WTC11 (cell line): ENCODE data around the gene ZSWIM9. TPM values are rescaled to one million over a fixed set of nuclear protein-coding genes. Genes with fewer than 3 reads are reported as not detected.

Experiments
- ATAC-seq: fragments of 200-7000 bp; cut with Tn5 transposase; 2 replicates; pipeline ENCODE4 v1.10.0; 2021; ENCODE audit warnings: mild to moderate bottlenecking, moderate library complexity
- CTCF ChIA-PET: fragments of 300-600 bp; sonication (Branson Sonifier 250); formaldehyde crosslinking; loops from one replicate; lab custom pipeline; 2021; ENCODE audit warnings: antibody characterized with exemption; lab: Charles Lee
- POLR2A ChIA-PET: fragments of 350-600 bp; sonication (Branson Sonifier 250); formaldehyde crosslinking; loops from one replicate; lab custom pipeline; 2021; ENCODE audit warnings: antibody characterized with exemption; lab: Charles Lee
- DNase-seq: peaks from one replicate; pipeline ENCODE4 v3.0.0; 2021; ENCODE audit warnings: low spot score
- H3K27ac Mint-ChIP-seq: 2 replicates; pipeline ENCODE4 v1.8.0; 2021; ENCODE audit warnings: mixed read lengths
- H3K27me3 Mint-ChIP-seq: 2 replicates; pipeline ENCODE4 v1.8.0; 2021; ENCODE audit warnings: low read depth, mild to moderate bottlenecking, moderate library complexity, mixed read lengths
- H3K36me3 Mint-ChIP-seq: 2 replicates; pipeline ENCODE4 v1.8.0; 2021; ENCODE audit warnings: mixed read lengths
- H3K4me1 Mint-ChIP-seq: 2 replicates; pipeline ENCODE4 v1.8.0; 2022; ENCODE audit warnings: mixed read lengths
- H3K4me3 Mint-ChIP-seq: 2 replicates; pipeline ENCODE4 v1.8.0; 2021; ENCODE audit warnings: mild to moderate bottlenecking, moderate library complexity, mixed read lengths
- H3K9me3 Mint-ChIP-seq: 2 replicates; pipeline ENCODE4 v1.8.0; 2021; ENCODE audit warnings: mixed read lengths
- AFF4 ChIP-seq: sonication (generic); formaldehyde crosslinking; IDR thresholded peaks from 2 replicates; pipeline ENCODE4 v1.8.1; 2023; ENCODE audit warnings: mild to moderate bottlenecking, missing genetic modification reagents, borderline replicate concordance
- ARID4B ChIP-seq: sonication (generic); formaldehyde crosslinking; IDR thresholded peaks from 2 replicates; pipeline ENCODE4 v1.8.0; 2023; ENCODE audit warnings: missing genetic modification reagents, mild to moderate bottlenecking, borderline replicate concordance
- ATF6 ChIP-seq: sonication (generic); formaldehyde crosslinking; IDR thresholded peaks from 2 replicates; pipeline ENCODE4 v1.8.1; 2023; ENCODE audit warnings: mild to moderate bottlenecking, missing genetic modification reagents
- EMX1 ChIP-seq: fragments of 250-450 bp; sonication (Bioruptor Pico); IDR thresholded peaks from 2 replicates; pipeline ENCODE4 v1.8.0; 2021; ENCODE audit warnings: mild to moderate bottlenecking
- FOXK1 ChIP-seq: sonication (generic); formaldehyde crosslinking; IDR thresholded peaks from 2 replicates; pipeline ENCODE4 v1.8.0; 2022; ENCODE audit warnings: mild to moderate bottlenecking, moderate library complexity, missing genetic modification reagents
- GTF2I ChIP-seq: fragments of 250-450 bp; sonication (Bioruptor Pico); conservative IDR thresholded peaks from 2 replicates; pipeline ENCODE4 v1.4.0; 2021; ENCODE audit warnings: mild to moderate bottlenecking
- JUN ChIP-seq: sonication (generic); formaldehyde crosslinking; IDR thresholded peaks from 2 replicates; pipeline ENCODE4 v1.8.0; 2023; ENCODE audit warnings: mild to moderate bottlenecking, missing genetic modification reagents
- MLX ChIP-seq: sonication (generic); formaldehyde crosslinking; IDR thresholded peaks from 2 replicates; pipeline ENCODE4 v1.8.1; 2023; ENCODE audit warnings: mild to moderate bottlenecking, missing genetic modification reagents, moderate library complexity
- MXD4 ChIP-seq: fragments of 250-450 bp; sonication (Bioruptor Pico); IDR thresholded peaks from 2 replicates; pipeline ENCODE4 v1.8.0; 2021; ENCODE audit warnings: mild to moderate bottlenecking, moderate library complexity, borderline replicate concordance
- NFE2L1 ChIP-seq: sonication (generic); formaldehyde crosslinking; IDR thresholded peaks from 2 replicates; pipeline ENCODE4 v1.8.1; 2023; ENCODE audit warnings: missing genetic modification reagents
- PRDM15 ChIP-seq: sonication (generic); formaldehyde crosslinking; IDR thresholded peaks from 2 replicates; pipeline ENCODE4 v1.8.0; 2022; ENCODE audit warnings: missing genetic modification reagents
- SOX15 ChIP-seq: fragments of 250-450 bp; sonication (Bioruptor Pico); IDR thresholded peaks from 2 replicates; pipeline ENCODE4 v1.9.0; 2021; ENCODE audit warnings: mild to moderate bottlenecking
- ZNF138 ChIP-seq: sonication (generic); formaldehyde crosslinking; conservative IDR thresholded peaks from 2 replicates; pipeline ENCODE4 v1.8.1; 2022; ENCODE audit warnings: mild to moderate bottlenecking, moderate library complexity, missing genetic modification reagents
- ZNF317 ChIP-seq: sonication (generic); formaldehyde crosslinking; IDR thresholded peaks from 2 replicates; pipeline ENCODE4 v1.8.1; 2023; ENCODE audit warnings: low read depth, mild to moderate bottlenecking, moderate library complexity, missing genetic modification reagents, borderline replicate concordance
- ZNF416 ChIP-seq: fragments of 250-450 bp; sonication (Bioruptor Pico); IDR thresholded peaks from 2 replicates; pipeline ENCODE4 v1.9.0; 2021; ENCODE audit warnings: mild to moderate bottlenecking, inconsistent platforms
- ZSCAN18 ChIP-seq: fragments of 250-450 bp; sonication (Bioruptor Pico); IDR thresholded peaks from 2 replicates; pipeline ENCODE4 v2.1.2; 2022; ENCODE audit warnings: mild to moderate bottlenecking, moderate library complexity
- total RNA-seq: library from RNA; stranded (reverse); gene quantifications from 3 replicates; pipeline ENCODE4 v1.2.3, GENCODE V29; 2021

ZSWIM9 gene
- total RNA-seq, 1 experiment from 2014 or later, result 12.8 TPM

- TF ChIP-seq MLX (CRISPR knock-in tag), result no peak
- no peak for TF ChIP-seq MXD4 (CRISPR knock-in tag)
- TF ChIP-seq ZNF317 (CRISPR knock-in tag), result no peak
- no peak for TF ChIP-seq ZNF138 (CRISPR knock-in tag)
- no peak for TF ChIP-seq ARID4B (CRISPR knock-in tag)
Observed at GRCh38 chr19:48221628-48222027, 51.1 kb downstream of the ZSWIM9 start (continued).

- DNase-seq (no peak), ATAC-seq (no peak)
- ChIA-PET POLR2A (no interaction called here), CTCF (interaction anchor here (1.0 kb wide), 1 partner anchor 59 kb away, joined by 4 read pairs; no protein-coding TSS in a partner anchor)
- Mint-ChIP-seq H3K27ac (no peak overlapping the region), H3K27me3 (no peaks in the 10 kb centered on the region), H3K4me3 (no peak overlapping the region), H3K4me1 (no peaks in the 10 kb centered on the region), H3K9me3 (peaks cover 11% of the 10 kb centered on the region), H3K36me3 (peaks cover 29% of the 10 kb centered on the region)
- TF ChIP-seq ATF6 (CRISPR knock-in tag) (no peak), NFE2L1 (CRISPR knock-in tag) (no peak)
Observed at GRCh38 chr19:48230555-48231129, 60.2 kb downstream of the ZSWIM9 start.

- 0 out of 2 replicates have a peak, but pooled peaks cover 3% of the 10 kb centered on the region for H3K4me1 Mint-ChIP-seq
- no peak for DNase-seq
- POLR2A ChIA-PET, result no interaction called here
- ATAC-seq, result no peak
- H3K27me3 Mint-ChIP-seq, result no peaks in the 10 kb centered on the region
- H3K36me3 Mint-ChIP-seq, result peaks cover 12% of the 10 kb centered on the region
- no peak overlapping the region for H3K27ac Mint-ChIP-seq
- H3K9me3 Mint-ChIP-seq, result no peaks in the 10 kb centered on the region
- H3K4me3 Mint-ChIP-seq, result no peak overlapping the region
- CTCF ChIA-PET, result no interaction called here
- TF ChIP-seq GTF2I (CRISPR knock-in tag), result no peak
- no peak for TF ChIP-seq ZSCAN18
- TF ChIP-seq AFF4 (CRISPR knock-in tag), result no peak
- no peak for TF ChIP-seq SOX15
- no peak for TF ChIP-seq FOXK1 (CRISPR knock-in tag)
- TF ChIP-seq ZNF416 (CRISPR knock-in tag), result no peak
- no peak for TF ChIP-seq PRDM15 (CRISPR knock-in tag)
- no peak for TF ChIP-seq JUN (CRISPR knock-in tag)
- no peak for TF ChIP-seq EMX1
Observed at GRCh38 chr19:48237057-48237456, 66.6 kb downstream of the ZSWIM9 start.
